B cell (primary cell): ENCODE measurements around the gene HSFX2. TPM values are rescaled to one million over a fixed set of nuclear protein-coding genes. Genes with fewer than 3 reads are reported as not detected.

Experiments
- polyA plus RNA-seq: library from polyadenylated mRNA; depleted of rRNA; stranded (reverse); fragments of >200 nt; gene quantifications from 2 replicates; pipeline ENCODE4 v1.2.3, GENCODE V29; 2012
- total RNA-seq, 2 donors: library from RNA; stranded (reverse); fragments of 120-200 nt in 1 of 2; gene quantifications; 1 replicate in 1 of 2; 2 replicates in 1 of 2; pipeline versions ENCODE4 v1.2.3 to v1.2.4, GENCODE V29; 2013 to 2022

Gene HSFX2
- total and polyA plus RNA-seq, 2 donors (not counting 1 experiment from before 2014, with no cell fraction given), result 1.6 to 1.9 TPM

Other genes starting within 250 kb of the HSFX2 start
- 169 TPM in 2 replicates for gene IDS, start 90.0 kb downstream of the HSFX2 start, total RNA-seq
- gene IDS, start 90.0 kb downstream of the HSFX2 start, polyA plus RNA-seq, result 85.2 and 85.3 TPM in 2 replicates
- 24.4 and 26.3 TPM in 2 replicates for gene EOLA1, start 54.3 kb downstream of the HSFX2 start, total RNA-seq
- gene EOLA1, start 54.3 kb downstream of the HSFX2 start, polyA plus RNA-seq, result 61.5 and 109 TPM in 2 replicates
- gene HSFX3, start 45.4 kb downstream of the HSFX2 start, total RNA-seq, result not detected in 2 replicates
- not detected in 2 replicates for gene HSFX3, start 45.4 kb downstream of the HSFX2 start, polyA plus RNA-seq
- gene MAGEA9B, start 7.9 kb downstream of the HSFX2 start, total RNA-seq, result not detected in 2 replicates
- gene MAGEA9B, start 7.9 kb downstream of the HSFX2 start, polyA plus RNA-seq, result 0.04 TPM in 1 of 2 replicates, not detected in the other
- gene TMEM185A, start 36.5 kb upstream of the HSFX2 start, total RNA-seq, result 27.5 and 28.6 TPM in 2 replicates
- 17.8 and 25.2 TPM in 2 replicates for gene TMEM185A, start 36.5 kb upstream of the HSFX2 start, polyA plus RNA-seq
- not detected in 2 replicates for gene MAGEA11, start 116.7 kb upstream of the HSFX2 start, total RNA-seq
- gene MAGEA11, start 116.7 kb upstream of the HSFX2 start, polyA plus RNA-seq, result not detected in 2 replicates
- 2.9 and 4.2 TPM in 2 replicates for gene HSFX1, start 178.8 kb upstream of the HSFX2 start, total RNA-seq
- 1.2 and 1.3 TPM in 2 replicates for gene HSFX1, start 178.8 kb upstream of the HSFX2 start, polyA plus RNA-seq
- gene MAGEA9, start 186.6 kb upstream of the HSFX2 start, total RNA-seq, result not detected in 2 replicates
- gene MAGEA9, start 186.6 kb upstream of the HSFX2 start, polyA plus RNA-seq, result not detected in 2 replicates